Upper lobe of left lung (tissue), 4 donors: ENCODE data around the gene SLC25A13.

Experiments used
- EP300 ChIP-seq, 4 donors: sonication (generic); formaldehyde crosslinking; IDR thresholded peaks; one replicate each; pipeline ENCODE4 v1.5.1; 2017; ENCODE audit warnings: antibody characterized with exemption in 4 of 4, control low read depth in 2 of 4
- POLR2A ChIP-seq, 4 donors: fragments of 450-650 bp; IDR thresholded peaks; one replicate each; pipeline ENCODE4 v1.5.1; 2016 to 2017; ENCODE audit warnings: antibody characterized with exemption in 4 of 4, mild to moderate bottlenecking in 2 of 4
- POLR2AphosphoS5 ChIP-seq, 2 donors: sonication (generic); formaldehyde crosslinking; IDR thresholded peaks; one replicate each; pipeline ENCODE4 v1.5.1; 2017; ENCODE audit warnings: antibody characterized with exemption in 2 of 2
- TF ChIP-seq, protein P1 (sequence below), 6 experiments: fragments of 450-650 bp in 4 of 6; fragments of 200-600 bp in 2 of 6; sonication (generic) in 2 of 6; IDR thresholded peaks; one replicate each; pipeline ENCODE4 v1.5.1; 2016 to 2019; ENCODE audit warnings: antibody characterized with exemption in 6 of 6

DNA sequence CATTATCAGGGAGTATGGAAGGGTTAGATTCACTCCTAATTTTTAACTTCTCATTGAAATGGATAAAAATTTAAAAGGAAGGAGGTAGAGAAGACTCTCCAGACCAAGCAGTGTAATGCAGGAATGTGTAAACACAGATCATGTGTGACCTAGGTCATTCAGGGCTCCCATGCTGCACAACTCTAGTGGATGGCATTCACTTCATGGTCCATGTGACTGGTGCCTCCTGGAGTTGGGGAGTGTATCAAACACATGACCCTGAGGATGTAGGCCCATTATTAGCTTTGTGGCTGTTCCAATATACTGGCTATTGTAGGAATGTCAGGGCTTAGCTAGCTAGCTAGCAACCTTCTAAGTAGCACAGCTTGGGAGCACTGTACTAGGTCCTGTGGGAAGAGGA is 109.9 kb downstream of the SLC25A13 start:
- no peak for TF ChIP-seq POLR2AphosphoS5 (IDR thresholded peaks at IDR 0.05)
- TF ChIP-seq, protein P1, sequence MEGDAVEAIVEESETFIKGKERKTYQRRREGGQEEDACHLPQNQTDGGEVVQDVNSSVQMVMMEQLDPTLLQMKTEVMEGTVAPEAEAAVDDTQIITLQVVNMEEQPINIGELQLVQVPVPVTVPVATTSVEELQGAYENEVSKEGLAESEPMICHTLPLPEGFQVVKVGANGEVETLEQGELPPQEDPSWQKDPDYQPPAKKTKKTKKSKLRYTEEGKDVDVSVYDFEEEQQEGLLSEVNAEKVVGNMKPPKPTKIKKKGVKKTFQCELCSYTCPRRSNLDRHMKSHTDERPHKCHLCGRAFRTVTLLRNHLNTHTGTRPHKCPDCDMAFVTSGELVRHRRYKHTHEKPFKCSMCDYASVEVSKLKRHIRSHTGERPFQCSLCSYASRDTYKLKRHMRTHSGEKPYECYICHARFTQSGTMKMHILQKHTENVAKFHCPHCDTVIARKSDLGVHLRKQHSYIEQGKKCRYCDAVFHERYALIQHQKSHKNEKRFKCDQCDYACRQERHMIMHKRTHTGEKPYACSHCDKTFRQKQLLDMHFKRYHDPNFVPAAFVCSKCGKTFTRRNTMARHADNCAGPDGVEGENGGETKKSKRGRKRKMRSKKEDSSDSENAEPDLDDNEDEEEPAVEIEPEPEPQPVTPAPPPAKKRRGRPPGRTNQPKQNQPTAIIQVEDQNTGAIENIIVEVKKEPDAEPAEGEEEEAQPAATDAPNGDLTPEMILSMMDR (IDR thresholded peaks at IDR 0.05): no peak
- no peak for TF ChIP-seq EP300 (IDR thresholded peaks at IDR 0.05)
- TF ChIP-seq POLR2A (IDR thresholded peaks at IDR 0.05): no peak
